Neural cell (in vitro differentiated cells): ENCODE results near the gene CCNI. TPM values are rescaled to one million over a fixed set of nuclear protein-coding genes. Genes with fewer than 3 reads are reported as not detected.

ENCODE experiments used
- H2AFZ ChIP-seq: fragments of 200-600, 300-800 bp; sonication (generic), shearing (Covaris generic); 2 replicates; pipeline ENCODE4 v1.6.0; 2014; ENCODE audit warnings: low read depth, mild to moderate bottlenecking, antibody characterized with exemption, low read length, moderate library complexity
- H3F3A ChIP-seq: fragments of 200-600 bp; shearing (Covaris generic); 2 replicates; pipeline ENCODE4 v1.6.1; 2016; ENCODE audit warnings: mild to moderate bottlenecking, moderate library complexity, mixed read lengths, antibody characterized with exemption, low read length; ENCODE audit not compliant: insufficient read depth, poor library complexity, severe bottlenecking
- H3K27ac ChIP-seq: fragments of 200-600, 300-800 bp; sonication (generic), shearing (Covaris generic); 2 replicates; pipeline ENCODE4 v1.5.1; 2014; ENCODE audit warnings: mild to moderate bottlenecking, low read length, moderate library complexity
- H3K27me3 ChIP-seq: fragments of 300-800, 200-600 bp; sonication (generic), shearing (Covaris generic); 2 replicates; pipeline ENCODE4 v1.6.0; 2014; ENCODE audit warnings: mild to moderate bottlenecking, low read depth, low read length, moderate library complexity; ENCODE audit not compliant: insufficient read depth
- H3K36me3 ChIP-seq: fragments of 300-800, 200-600 bp; sonication (generic), shearing (Covaris generic); 2 replicates; pipeline ENCODE4 v1.5.1; 2014; ENCODE audit warnings: mild to moderate bottlenecking, antibody characterized with exemption, low read length, moderate library complexity; ENCODE audit not compliant: insufficient read depth
- H3K4me2 ChIP-seq: fragments of 300-800, 200-600 bp; sonication (generic), shearing (Covaris generic); 2 replicates; pipeline ENCODE4 v1.6.0; 2014; ENCODE audit warnings: mild to moderate bottlenecking, low read length
- H3K4me3 ChIP-seq: fragments of 300-800, 200-600 bp; sonication (generic), shearing (Covaris generic); 2 replicates; pipeline ENCODE4 v1.5.1; 2014; ENCODE audit warnings: mild to moderate bottlenecking, low read length, moderate library complexity
- H3K79me2 ChIP-seq: fragments of 200-600 bp; shearing (Covaris generic); replicated peaks from 2 replicates; pipeline ENCODE4 v1.6.0; 2014; ENCODE audit warnings: mild to moderate bottlenecking, low read length, moderate library complexity; ENCODE audit not compliant: insufficient read depth
- H3K9ac ChIP-seq: fragments of 300-800, 200-600 bp; sonication (generic), shearing (Covaris generic); 2 replicates; pipeline ENCODE4 v1.6.1; 2016; ENCODE audit warnings: mild to moderate bottlenecking, low read length, mixed read lengths
- H3K9me2 ChIP-seq: fragments of 200-600 bp; shearing (Covaris generic); 2 replicates; pipeline ENCODE4 v1.6.1; 2016; ENCODE audit warnings: mild to moderate bottlenecking, low read length, mixed read lengths; ENCODE audit not compliant: insufficient read depth
- H3K9me3 ChIP-seq: fragments of 200-600, 300-800 bp; sonication (generic), shearing (Covaris generic); 2 replicates; pipeline ENCODE4 v1.6.1; 2016; ENCODE audit warnings: mild to moderate bottlenecking, mixed run types, low read length, moderate library complexity, mixed read lengths
- H4K20me1 ChIP-seq: fragments of 200-600 bp; shearing (Covaris generic); 2 replicates; pipeline ENCODE4 v1.6.1; 2016; ENCODE audit warnings: mild to moderate bottlenecking, mixed run types; ENCODE audit not compliant: insufficient read depth
- CTCF ChIP-seq: fragments of 450-650 bp; IDR thresholded peaks from 2 replicates; pipeline ENCODE4 v1.5.1; 2014; ENCODE audit warnings: antibody characterized with exemption, mild to moderate bottlenecking, moderate library complexity; ENCODE audit not compliant: poor library complexity, severe bottlenecking
- EP300 ChIP-seq: fragments of 450-650 bp; conservative IDR thresholded peaks from 2 replicates; pipeline ENCODE4 v1.6.1; 2014; ENCODE audit warnings: antibody characterized with exemption, mild to moderate bottlenecking, moderate library complexity; ENCODE audit not compliant: poor library complexity, severe bottlenecking
- EZH2 ChIP-seq: fragments of 200-600, 300-800 bp; shearing (Covaris generic), sonication (generic); IDR thresholded peaks from 2 replicates; pipeline ENCODE4 v1.6.1; 2014; ENCODE audit warnings: antibody characterized with exemption, low read length, borderline replicate concordance, mild to moderate bottlenecking; ENCODE audit not compliant: insufficient read depth, poor library complexity, severe bottlenecking
- MXI1 ChIP-seq: fragments of 450-650 bp; conservative IDR thresholded peaks from 2 replicates; pipeline ENCODE4 v1.6.1; 2014; ENCODE audit warnings: antibody characterized with exemption, mild to moderate bottlenecking; ENCODE audit not compliant: poor library complexity, severe bottlenecking
- POLR2AphosphoS5 ChIP-seq: IDR thresholded peaks from 2 replicates; pipeline ENCODE4 v1.6.1; 2012
- RAD21 ChIP-seq: fragments of 450-650 bp; conservative IDR thresholded peaks from 2 replicates; pipeline ENCODE4 v1.6.1; 2014; ENCODE audit warnings: antibody characterized with exemption, mild to moderate bottlenecking, moderate library complexity
- REST ChIP-seq: IDR thresholded peaks from 2 replicates; pipeline ENCODE4 v1.6.1; 2012; ENCODE audit warnings: borderline replicate concordance
- SMC3 ChIP-seq: fragments of 450-650 bp; conservative IDR thresholded peaks from 2 replicates; pipeline ENCODE4 v1.6.1; 2014; ENCODE audit warnings: antibody characterized with exemption, mild to moderate bottlenecking, moderate library complexity; ENCODE audit not compliant: poor library complexity
- TAF1 ChIP-seq: IDR thresholded peaks from 2 replicates; pipeline ENCODE4 v1.6.1; 2012; ENCODE audit warnings: low read depth
- polyA plus RNA-seq: library from polyadenylated mRNA; depleted of rRNA; stranded (reverse); fragments of >200 nt; gene quantifications from 2 replicates; pipeline ENCODE4 v1.2.3, GENCODE V29; 2014

CCNI gene
- polyA plus RNA-seq, 1 donor from 2014 or later, result 129 TPM

DNA sequence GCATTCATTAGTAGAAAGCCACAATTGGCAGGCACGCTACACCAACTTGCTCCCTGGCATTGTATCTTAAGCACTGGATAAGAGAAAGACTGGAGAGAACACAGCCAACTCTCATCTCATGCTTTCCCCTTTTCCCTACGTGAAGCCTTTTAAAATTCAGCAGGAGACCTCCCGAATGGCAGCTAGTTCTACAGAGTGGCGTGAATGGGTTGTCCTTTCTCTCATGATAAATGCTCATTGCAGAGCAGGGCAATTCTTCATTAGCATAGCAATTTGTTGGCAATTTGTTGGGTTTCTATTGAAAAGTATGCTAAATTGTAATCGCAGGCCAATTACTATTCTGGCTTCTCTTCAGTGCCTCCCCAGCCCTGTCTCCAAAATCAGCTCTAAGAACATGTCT, 78.3 kb downstream of the CCNI start:
- Histone ChIP-seq H3K9me3 (no peaks in the 10 kb centered on the region), H3K36me3 (peaks cover 10% of the 10 kb centered on the region), H3K27ac (no peak overlapping the region), H2AFZ (no peak overlapping the region), H3K4me3 (no peak overlapping the region), H3F3A (no peaks in the 10 kb centered on the region), H3K9me2 (no peaks in the 10 kb centered on the region), H3K9ac (no peak overlapping the region), H4K20me1 (no peaks in the 10 kb centered on the region), H3K79me2 (peaks cover 20% of the 10 kb centered on the region), H3K4me2 (no peak overlapping the region), H3K27me3 (no peaks in the 10 kb centered on the region)
- TF ChIP-seq SMC3 (no peak), CTCF (no peak), RAD21 (no peak), MXI1 (no peak), TAF1 (no peak), EP300 (no peak), REST (no peak), POLR2AphosphoS5 (no peak), EZH2 (no peak)

Other genes starting within 250 kb of the CCNI start
- not detected in 2 replicates for gene SOWAHB, start 177.8 kb downstream of the CCNI start, polyA plus RNA-seq
- gene SEPTIN11, start 126.2 kb downstream of the CCNI start, polyA plus RNA-seq, result 61.3 and 110 TPM in 2 replicates
- 132 and 133 TPM in 2 replicates for gene CCNG2, start 81.2 kb upstream of the CCNI start, polyA plus RNA-seq